ENCODE measurements around the gene B4GAT1. TPM values are rescaled to one million over a fixed set of nuclear protein-coding genes. Genes with fewer than 3 reads are reported as not detected.

Gene B4GAT1
- total and polyA plus RNA-seq, 5 donors from 2014 or later = 3.5 to 15.1 (median 12.0) TPM

- H3K4me3 Mint-ChIP-seq = peak overlapping the region in 1 of 4 donors; percentile 63
- ATAC-seq (ENCODE audit: low read depth in 2 of 2) = no peak
- H3K27me3 ChIP-seq (ENCODE audit: control insufficient read depth, insufficient read depth, low read length) = no peaks in the 10 kb centered on the region
- H3K4me3 ChIP-seq (ENCODE audit: low read depth, low read length) = no peak overlapping the region
- H3K9me3 ChIP-seq (ENCODE audit: control insufficient read depth in 2 of 2, low read length in 2 of 2) = no peaks in the 10 kb centered on the region
- peaks cover under 1 to 32% (median 17%) of the 10 kb centered on the region in 4 donors for H3K4me1 Mint-ChIP-seq
- peaks cover 33% of the 10 kb centered on the region for H3K4me1 ChIP-seq (ENCODE audit: control insufficient read depth, insufficient read depth, low read length, poor library complexity, severe bottlenecking)
- no peaks in the 10 kb centered on the region for H3K36me3 ChIP-seq (ENCODE audit: control insufficient read depth, insufficient read depth, low read length)
- no peaks in the 10 kb centered on the region for H3K27me3 Mint-ChIP-seq
- H3K9me3 Mint-ChIP-seq = no peaks in the 10 kb centered on the region
- DNase-seq = no peak
- H3K27ac Mint-ChIP-seq = no peak overlapping the region
- H3K36me3 Mint-ChIP-seq = peaks cover 3% of the 10 kb centered on the region
- no peak overlapping the region for H3K27ac ChIP-seq (ENCODE audit: insufficient read depth, low read length, poor library complexity, severe bottlenecking)
Measured at GRCh38 chr11:66332371-66333219, 14.8 kb downstream of the B4GAT1 start.

DNA sequence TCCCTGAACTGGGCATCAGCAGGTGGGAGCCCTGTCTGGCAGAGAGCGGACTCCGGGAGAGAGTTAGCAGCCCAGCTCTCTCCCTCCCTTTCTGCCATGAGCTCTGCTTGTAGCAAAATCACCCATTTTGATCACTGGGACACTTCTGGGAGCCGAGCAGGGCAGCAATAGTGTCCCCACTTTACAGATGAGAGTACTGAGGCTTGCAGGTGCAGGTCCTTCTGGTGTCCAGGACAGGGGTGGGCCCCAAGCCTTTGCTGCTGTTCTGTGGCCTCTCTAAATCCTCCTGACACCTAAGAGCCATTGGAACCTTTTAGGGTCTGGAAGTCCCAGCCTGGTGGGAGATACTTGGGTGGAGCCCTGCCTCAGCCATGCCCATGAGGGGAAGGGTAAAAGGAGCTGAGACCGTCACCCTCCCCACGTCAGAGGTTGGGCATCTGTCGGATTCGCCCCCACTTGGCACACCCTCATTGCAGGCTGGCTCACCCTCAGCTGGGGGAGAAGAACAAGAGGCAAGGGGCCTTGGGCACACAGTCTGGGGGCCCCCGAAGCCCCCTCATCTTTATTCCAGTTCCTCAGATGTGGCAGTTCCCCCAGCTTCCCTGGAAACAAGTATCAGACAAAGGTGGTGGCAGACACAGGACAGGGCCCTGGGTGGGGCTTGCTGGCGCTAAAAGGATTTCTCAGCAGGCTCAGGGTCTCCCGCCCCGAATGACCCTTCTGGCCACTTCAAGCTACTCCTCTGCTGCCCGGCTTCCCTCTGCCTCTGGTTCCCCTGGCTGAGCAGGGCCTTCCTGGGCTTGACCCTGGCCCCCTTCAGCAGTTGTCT lies 15.7 kb downstream of the B4GAT1 start:
- Histone ChIP-seq H3K27me3 (ENCODE audit: control insufficient read depth, insufficient read depth, low read length) (no peaks in the 10 kb centered on the region), H3K4me1 (ENCODE audit: control insufficient read depth, insufficient read depth, low read length, poor library complexity, severe bottlenecking) (peaks cover 34% of the 10 kb centered on the region), H3K36me3 (ENCODE audit: control insufficient read depth, insufficient read depth, low read length) (no peaks in the 10 kb centered on the region), H3K4me3 (ENCODE audit: low read depth, low read length) (no peak overlapping the region), H3K9me3 (ENCODE audit: control insufficient read depth in 2 of 2, low read length in 2 of 2) (no peaks in the 10 kb centered on the region), H3K27ac (ENCODE audit: insufficient read depth, low read length, poor library complexity, severe bottlenecking) (no peak overlapping the region)
- no peak overlapping the region for H3K27ac Mint-ChIP-seq
- no peaks in the 10 kb centered on the region for H3K9me3 Mint-ChIP-seq
- ATAC-seq (ENCODE audit: low read depth in 2 of 2) (no peak), DNase-seq (no peak)
- H3K36me3 Mint-ChIP-seq = no peaks in the 10 kb centered on the region
- peaks cover 4 to 32% (median 18%) of the 10 kb centered on the region in 4 donors for H3K4me1 Mint-ChIP-seq
- no peaks in the 10 kb centered on the region for H3K27me3 Mint-ChIP-seq
- no peak overlapping the region for H3K4me3 Mint-ChIP-seq

DNA sequence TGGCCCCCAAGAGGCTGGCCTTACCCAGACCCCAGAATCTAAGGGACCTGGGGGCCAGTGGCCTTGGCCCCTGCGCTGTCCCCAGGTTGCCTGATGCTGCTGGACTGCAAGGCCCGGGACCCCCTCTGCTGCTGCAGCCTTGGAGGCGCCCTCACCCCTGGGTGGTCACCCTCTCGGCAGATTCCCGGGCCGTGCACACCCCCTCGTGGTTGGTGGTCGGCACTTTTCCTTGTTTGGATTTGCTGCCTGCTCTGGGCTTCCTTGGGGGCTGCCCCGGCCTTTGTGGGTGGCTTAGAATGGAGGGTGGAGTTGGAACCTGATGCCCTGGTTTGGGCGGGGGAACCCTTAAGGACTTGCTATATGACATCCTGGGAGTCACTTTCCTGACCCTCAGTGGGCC lies 16.5 kb downstream of the B4GAT1 start:
- Histone ChIP-seq H3K4me3 (ENCODE audit: low read depth, low read length) (no peak overlapping the region), H3K27ac (ENCODE audit: insufficient read depth, low read length, poor library complexity, severe bottlenecking) (no peak overlapping the region), H3K27me3 (ENCODE audit: control insufficient read depth, insufficient read depth, low read length) (no peaks in the 10 kb centered on the region), H3K36me3 (ENCODE audit: control insufficient read depth, insufficient read depth, low read length) (no peaks in the 10 kb centered on the region), H3K4me1 (ENCODE audit: control insufficient read depth, insufficient read depth, low read length, poor library complexity, severe bottlenecking) (peaks cover 34% of the 10 kb centered on the region), H3K9me3 (ENCODE audit: control insufficient read depth in 2 of 2, low read length in 2 of 2) (no peaks in the 10 kb centered on the region)
- DNase-seq (no peak), ATAC-seq (ENCODE audit: low read depth in 2 of 2) (no peak)
- no peak overlapping the region for H3K4me3 Mint-ChIP-seq
- H3K27me3 Mint-ChIP-seq = no peaks in the 10 kb centered on the region
- H3K9me3 Mint-ChIP-seq = no peaks in the 10 kb centered on the region
- H3K4me1 Mint-ChIP-seq = peaks cover 4 to 32% (median 16%) of the 10 kb centered on the region in 4 donors
- no peaks in the 10 kb centered on the region for H3K36me3 Mint-ChIP-seq
- no peak overlapping the region for H3K27ac Mint-ChIP-seq

DNA sequence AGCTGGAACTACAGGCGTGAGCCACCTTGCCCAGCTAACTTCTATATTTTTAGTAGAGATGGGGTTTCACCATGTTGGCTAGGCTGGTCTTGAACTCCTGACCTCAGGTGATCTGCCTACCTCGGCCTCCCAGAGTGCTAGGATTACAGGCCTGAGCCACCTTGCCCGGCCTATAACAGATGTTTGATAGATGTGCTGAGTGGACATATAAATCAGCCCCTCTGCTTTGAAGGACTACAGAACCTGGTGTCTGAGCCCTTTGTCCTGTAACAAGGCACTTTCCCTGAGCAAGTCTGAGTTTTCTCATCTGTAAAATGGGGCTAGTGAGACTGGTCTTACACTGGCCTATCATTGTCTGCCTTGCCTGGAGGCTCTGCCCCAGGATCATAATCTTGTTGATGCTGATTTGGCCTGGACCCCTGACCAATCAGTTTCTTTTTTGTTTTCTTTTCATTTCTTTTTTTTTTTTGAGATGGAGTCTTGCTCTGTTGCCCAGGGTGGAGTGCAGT lies 18.2 kb downstream of the B4GAT1 start:
- H3K36me3 ChIP-seq (ENCODE audit: control insufficient read depth, insufficient read depth, low read length) = no peaks in the 10 kb centered on the region
- no peak overlapping the region for H3K27ac ChIP-seq (ENCODE audit: insufficient read depth, low read length, poor library complexity, severe bottlenecking)
- H3K4me1 ChIP-seq (ENCODE audit: control insufficient read depth, insufficient read depth, low read length, poor library complexity, severe bottlenecking) = peaks cover 38% of the 10 kb centered on the region
- no peak for DNase-seq
- Mint-ChIP-seq H3K4me3 (no peak overlapping the region), H3K9me3 (no peaks in the 10 kb centered on the region), H3K4me1 (peaks cover 4 to 40% (median 17%) of the 10 kb centered on the region in 4 donors), H3K36me3 (no peaks in the 10 kb centered on the region), H3K27me3 (no peaks in the 10 kb centered on the region), H3K27ac (no peak overlapping the region)
- no peak for ATAC-seq (ENCODE audit: low read depth in 2 of 2)
- no peaks in the 10 kb centered on the region for H3K27me3 ChIP-seq (ENCODE audit: control insufficient read depth, insufficient read depth, low read length)
- H3K9me3 ChIP-seq (ENCODE audit: control insufficient read depth in 2 of 2, low read length in 2 of 2) = no peaks in the 10 kb centered on the region
- no peak overlapping the region for H3K4me3 ChIP-seq (ENCODE audit: low read depth, low read length)

GRCh38 chr11:66328302-66329144 lies 18.9 kb downstream of the B4GAT1 start:
- Mint-ChIP-seq H3K4me3 (peak overlapping the region in 3 of 4 donors; percentile 3 to 57 (median 52)), H3K27ac (peak overlapping the region; percentile 60 to 85 (median 79)), H3K36me3 (no peaks in the 10 kb centered on the region), H3K27me3 (no peaks in the 10 kb centered on the region), H3K9me3 (no peaks in the 10 kb centered on the region), H3K4me1 (peaks cover 4 to 47% (median 20%) of the 10 kb centered on the region in 4 donors)
- DNase-seq (peak; percentile 68 to 82 (median 81)), ATAC-seq (ENCODE audit: low read depth in 2 of 2) (peak; percentile 81 to 85)
- Histone ChIP-seq H3K4me1 (ENCODE audit: control insufficient read depth, insufficient read depth, low read length, poor library complexity, severe bottlenecking) (peaks cover 38% of the 10 kb centered on the region), H3K36me3 (ENCODE audit: control insufficient read depth, insufficient read depth, low read length) (no peaks in the 10 kb centered on the region), H3K9me3 (ENCODE audit: control insufficient read depth in 2 of 2, low read length in 2 of 2) (no peaks in the 10 kb centered on the region), H3K4me3 (ENCODE audit: low read depth, low read length) (no peak overlapping the region), H3K27ac (ENCODE audit: insufficient read depth, low read length, poor library complexity, severe bottlenecking) (peak overlapping the region; percentile 58), H3K27me3 (ENCODE audit: control insufficient read depth, insufficient read depth, low read length) (no peaks in the 10 kb centered on the region)

GRCh38 chr11:66328031-66328301 lies 19.5 kb downstream of the B4GAT1 start:
- Histone ChIP-seq H3K4me1 (ENCODE audit: control insufficient read depth, insufficient read depth, low read length, poor library complexity, severe bottlenecking) (peaks cover 38% of the 10 kb centered on the region), H3K27me3 (ENCODE audit: control insufficient read depth, insufficient read depth, low read length) (no peaks in the 10 kb centered on the region), H3K36me3 (ENCODE audit: control insufficient read depth, insufficient read depth, low read length) (no peaks in the 10 kb centered on the region), H3K27ac (ENCODE audit: insufficient read depth, low read length, poor library complexity, severe bottlenecking) (peak overlapping the region; percentile 58), H3K4me3 (ENCODE audit: low read depth, low read length) (no peak overlapping the region), H3K9me3 (ENCODE audit: control insufficient read depth in 2 of 2, low read length in 2 of 2) (no peaks in the 10 kb centered on the region)
- H3K27ac Mint-ChIP-seq = peak overlapping the region in 2 of 3 donors; percentile 60 to 79
- H3K4me3 Mint-ChIP-seq = peak overlapping the region in 2 of 4 donors; percentile 52 to 57
- H3K36me3 Mint-ChIP-seq = no peaks in the 10 kb centered on the region
- H3K4me1 Mint-ChIP-seq = peaks cover 4 to 52% (median 22%) of the 10 kb centered on the region in 4 donors
- H3K27me3 Mint-ChIP-seq = no peaks in the 10 kb centered on the region
- ATAC-seq (ENCODE audit: low read depth in 2 of 2) = peak in 1 of 2 donors; percentile 2
- DNase-seq = peak in 1 of 3 donors; percentile 64
- H3K9me3 Mint-ChIP-seq = no peaks in the 10 kb centered on the region

Data from CD4-positive, CD25-positive, alpha-beta regulatory T cell (primary cell).